Dendritic cell treated with granulocyte-macrophage colony-stimulating factor and Interleukin-4, amounts not matched to agents 40 ng/mL and 50 ng/mL, for 4 days (primary cell): ENCODE data around the gene ZNF217.

Experiments used
- H3K27ac Mint-ChIP-seq: one replicate; pipeline ENCODE4 v1.8.0; 2022; ENCODE audit warnings: mild to moderate bottlenecking, mixed read lengths
- H3K27me3 Mint-ChIP-seq: one replicate; pipeline ENCODE4 v1.8.0; 2022; ENCODE audit warnings: mild to moderate bottlenecking, mixed read lengths
- H3K36me3 Mint-ChIP-seq: one replicate; pipeline ENCODE4 v1.8.0; 2022; ENCODE audit warnings: low read depth, mixed read lengths
- H3K4me1 Mint-ChIP-seq: one replicate; pipeline ENCODE4 v1.8.0; 2022; ENCODE audit warnings: low read depth, mixed read lengths
- H3K4me3 Mint-ChIP-seq: one replicate; pipeline ENCODE4 v1.8.0; 2022; ENCODE audit warnings: mild to moderate bottlenecking, moderate library complexity, mixed read lengths
- H3K9me3 Mint-ChIP-seq: one replicate; pipeline ENCODE4 v1.8.0; 2022; ENCODE audit warnings: mixed read lengths
- intact Hi-C: fragments of 100-400 bp; cut with micrococcal nuclease; formaldehyde crosslinking; loops from one replicate; pipeline ENCODE4 v1.15.0; 2022

The ZNF217 gene

GRCh38 chr20:53579581-53580375 lies 13.9 kb downstream of the ZNF217 start:
- intact Hi-C loops = loop anchor here (2.0 to 10.0 kb wide), 5 partner anchors 43 to 483 kb away; no protein-coding TSS in a partner anchor
- H3K27ac Mint-ChIP-seq = peak overlapping the region; percentile 87
- H3K4me1 Mint-ChIP-seq = peaks cover 75% of the 10 kb centered on the region
- peak overlapping the region; percentile 57 for H3K4me3 Mint-ChIP-seq
- H3K9me3 Mint-ChIP-seq = no peaks in the 10 kb centered on the region
- no peaks in the 10 kb centered on the region for H3K27me3 Mint-ChIP-seq
- H3K36me3 Mint-ChIP-seq = peaks cover 83% of the 10 kb centered on the region

- H3K4me3 Mint-ChIP-seq = peak overlapping the region; percentile 46
- H3K4me1 Mint-ChIP-seq = peaks cover 80% of the 10 kb centered on the region
- peak overlapping the region; percentile 87 for H3K27ac Mint-ChIP-seq
- intact Hi-C loops = loop anchor here (2.0 to 10.0 kb wide), 4 partner anchors 276 to 484 kb away; no protein-coding TSS in a partner anchor
- H3K9me3 Mint-ChIP-seq = no peaks in the 10 kb centered on the region
- H3K27me3 Mint-ChIP-seq = no peaks in the 10 kb centered on the region
- peaks cover 88% of the 10 kb centered on the region for H3K36me3 Mint-ChIP-seq
These were observed 14.4 kb downstream of the ZNF217 start for GRCh38 chr20:53579266-53579580.

- peaks cover 94% of the 10 kb centered on the region for H3K36me3 Mint-ChIP-seq
- peak overlapping the region; percentile 87 for H3K27ac Mint-ChIP-seq
These were observed 15.0 kb downstream of the ZNF217 start for GRCh38 chr20:53578492-53579222.

GRCh38 chr20:53576586-53577318 lies 16.9 kb downstream of the ZNF217 start:
- Mint-ChIP-seq H3K4me1 (peaks cover 68% of the 10 kb centered on the region), H3K4me3 (no peak overlapping the region), H3K36me3 (peaks cover 100% of the 10 kb centered on the region)

More at GRCh38 chr20:53578492-53579222, 15.0 kb downstream of the ZNF217 start:
- Mint-ChIP-seq H3K4me3 (peak overlapping the region; percentile 46), H3K27me3 (no peaks in the 10 kb centered on the region), H3K4me1 (peaks cover 82% of the 10 kb centered on the region), H3K9me3 (no peaks in the 10 kb centered on the region)
- intact Hi-C loops = loop anchor here (1.0 to 10.0 kb wide), 5 partner anchors 276 to 484 kb away; no protein-coding TSS in a partner anchor

GRCh38 chr20:53576195-53576580 lies 17.5 kb downstream of the ZNF217 start:
- Mint-ChIP-seq H3K9me3 (no peaks in the 10 kb centered on the region), H3K4me1 (peaks cover 66% of the 10 kb centered on the region), H3K4me3 (no peak overlapping the region), H3K36me3 (peaks cover 100% of the 10 kb centered on the region), H3K27me3 (no peaks in the 10 kb centered on the region), H3K27ac (peak overlapping the region; percentile 50)
- intact Hi-C loops = loop anchor here (5.0 to 10.0 kb wide), 2 partner anchors 279 to 296 kb away; no protein-coding TSS in a partner anchor

More at GRCh38 chr20:53576586-53577318, 16.9 kb downstream of the ZNF217 start:
- no peaks in the 10 kb centered on the region for H3K9me3 Mint-ChIP-seq
- intact Hi-C loops = loop anchor here (5.0 to 10.0 kb wide), 2 partner anchors 278 to 296 kb away; no protein-coding TSS in a partner anchor
- no peak overlapping the region for H3K27ac Mint-ChIP-seq
- no peaks in the 10 kb centered on the region for H3K27me3 Mint-ChIP-seq

GRCh38 chr20:53575481-53576194 lies 18.0 kb downstream of the ZNF217 start:
- no peaks in the 10 kb centered on the region for H3K9me3 Mint-ChIP-seq
- H3K4me1 Mint-ChIP-seq = peaks cover 61% of the 10 kb centered on the region
- peaks cover 100% of the 10 kb centered on the region for H3K36me3 Mint-ChIP-seq
- intact Hi-C loops = loop anchor here (5.0 to 10.0 kb wide), 2 partner anchors 279 to 297 kb away; no protein-coding TSS in a partner anchor
- H3K4me3 Mint-ChIP-seq = no peak overlapping the region
- peak overlapping the region; percentile 50 for H3K27ac Mint-ChIP-seq
- no peaks in the 10 kb centered on the region for H3K27me3 Mint-ChIP-seq

GRCh38 chr20:53574819-53575218 lies 18.8 kb downstream of the ZNF217 start:
- Mint-ChIP-seq H3K4me3 (no peak overlapping the region), H3K36me3 (peaks cover 100% of the 10 kb centered on the region), H3K4me1 (peaks cover 53% of the 10 kb centered on the region), H3K27ac (no peak overlapping the region), H3K27me3 (no peaks in the 10 kb centered on the region), H3K9me3 (no peaks in the 10 kb centered on the region)
- intact Hi-C loops = loop anchor here (5.0 to 10.0 kb wide), 2 partner anchors 280 to 297 kb away; no protein-coding TSS in a partner anchor

- H3K27ac Mint-ChIP-seq = no peak overlapping the region
- no peaks in the 10 kb centered on the region for H3K9me3 Mint-ChIP-seq
- peaks cover 53% of the 10 kb centered on the region for H3K4me1 Mint-ChIP-seq
- H3K36me3 Mint-ChIP-seq = peaks cover 100% of the 10 kb centered on the region
- no peaks in the 10 kb centered on the region for H3K27me3 Mint-ChIP-seq
- intact Hi-C loops = loop anchor here (10.0 kb wide), 1 partner anchor 280 kb away; no protein-coding TSS in a partner anchor
- H3K4me3 Mint-ChIP-seq = no peak overlapping the region
These were observed 19.3 kb downstream of the ZNF217 start for GRCh38 chr20:53574259-53574789.

GRCh38 chr20:53571555-53572286 lies 21.9 kb downstream of the ZNF217 start:
- Mint-ChIP-seq H3K27me3 (no peaks in the 10 kb centered on the region), H3K4me1 (peaks cover 38% of the 10 kb centered on the region), H3K36me3 (peaks cover 100% of the 10 kb centered on the region), H3K4me3 (no peak overlapping the region), H3K9me3 (no peaks in the 10 kb centered on the region), H3K27ac (no peak overlapping the region)
- intact Hi-C loops = loop anchor here (10.0 kb wide), 1 partner anchor 283 kb away; no protein-coding TSS in a partner anchor

- Mint-ChIP-seq H3K27ac (no peak overlapping the region), H3K4me1 (peaks cover 30% of the 10 kb centered on the region), H3K27me3 (no peaks in the 10 kb centered on the region), H3K36me3 (peaks cover 100% of the 10 kb centered on the region), H3K4me3 (no peak overlapping the region), H3K9me3 (no peaks in the 10 kb centered on the region)
- intact Hi-C loops = loop anchor here (10.0 kb wide), 1 partner anchor 284 kb away; no protein-coding TSS in a partner anchor
These were observed 23.0 kb downstream of the ZNF217 start for GRCh38 chr20:53570446-53571276.

- Mint-ChIP-seq H3K27me3 (no peaks in the 10 kb centered on the region), H3K27ac (no peak overlapping the region), H3K9me3 (no peaks in the 10 kb centered on the region), H3K4me1 (peaks cover 21% of the 10 kb centered on the region), H3K36me3 (peaks cover 100% of the 10 kb centered on the region), H3K4me3 (no peak overlapping the region)
- intact Hi-C loops = loop anchor here (10.0 kb wide), 1 partner anchor 285 kb away; no protein-coding TSS in a partner anchor
These were observed 23.9 kb downstream of the ZNF217 start for GRCh38 chr20:53569606-53570307.
